T1000 (cell line): ENCODE measurements around the gene DLGAP4.
"Not testable (repeated sequence)": the region's sequence is repeated elsewhere in the genome, so short reads cannot be mapped to it uniquely, and the experiment has no call there.

Experiments used
- DNase-seq: peaks from one replicate; lab custom pipeline; 2025; ENCODE audit warnings: mixed read lengths; lab: John Stamatoyannopoulos, UW

DLGAP4 gene

GRCh38 chr20:36379914-36380313, 73.8 kb downstream of the DLGAP4 start:
- not testable (repeated sequence) for DNase-seq

DNA sequence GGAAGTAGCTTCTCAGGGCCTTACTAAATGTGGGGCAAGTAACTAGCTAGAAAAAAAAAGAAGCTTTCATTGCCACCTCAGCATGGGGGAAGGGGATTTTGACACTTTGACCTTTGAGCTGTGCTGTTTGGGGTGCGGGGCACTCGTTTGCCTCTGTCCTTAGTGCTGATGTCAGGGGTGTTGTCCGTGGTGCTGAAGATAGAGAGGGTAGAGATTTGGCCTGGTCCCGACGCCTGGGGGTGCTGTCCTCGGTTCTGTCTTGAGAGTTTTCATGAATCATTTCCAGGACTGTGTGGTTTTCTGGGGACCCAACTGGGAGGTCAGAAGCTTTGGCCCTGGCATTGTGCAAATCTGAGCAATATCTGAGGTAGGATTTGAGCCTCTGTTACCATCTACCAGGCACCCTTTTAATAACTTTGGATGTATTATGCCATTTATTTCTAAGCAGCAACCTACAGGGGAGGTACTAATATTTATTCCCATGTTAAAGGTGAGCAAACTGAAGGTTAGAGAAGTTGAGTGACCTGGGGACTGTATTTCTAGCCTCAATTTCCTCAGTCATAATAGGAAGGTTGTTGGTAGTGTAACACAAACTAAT, 78.0 kb downstream of the DLGAP4 start:
- DNase-seq = no peak

GRCh38 chr20:36385503-36385902, 79.4 kb downstream of the DLGAP4 start:
- DNase-seq = no peak

- no peak for DNase-seq
These were observed 80.1 kb downstream of the DLGAP4 start for GRCh38 chr20:36386236-36386635.

GRCh38 chr20:36390269-36390668, 84.1 kb downstream of the DLGAP4 start:
- no peak for DNase-seq

GRCh38 chr20:36390719-36391415, 84.7 kb downstream of the DLGAP4 start:
- no peak for DNase-seq

GRCh38 chr20:36391456-36391855, 85.3 kb downstream of the DLGAP4 start:
- DNase-seq = no peak

DNA sequence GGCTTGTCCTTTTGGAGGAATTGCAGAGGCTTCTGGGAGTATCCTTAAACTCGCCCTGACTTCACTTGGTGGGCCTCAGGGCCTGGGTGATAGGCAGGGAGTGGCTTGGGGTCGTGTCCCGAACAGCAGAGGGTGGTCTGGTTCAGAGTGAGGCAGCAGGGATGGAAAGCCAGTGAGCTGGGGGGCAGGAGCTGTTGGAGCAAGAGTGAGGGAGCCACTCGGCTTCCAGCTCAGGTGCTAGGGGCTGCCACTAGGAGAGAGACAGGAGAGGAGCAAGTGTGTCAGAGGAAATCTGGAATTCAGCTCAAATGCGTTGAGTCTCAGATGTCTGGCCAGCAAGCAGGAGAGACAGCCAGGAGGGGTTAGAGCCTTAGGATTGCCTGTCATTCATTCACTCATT, 85.8 kb downstream of the DLGAP4 start:
- no peak for DNase-seq

- DNase-seq = no peak
These were observed 86.8 kb downstream of the DLGAP4 start for GRCh38 chr20:36392989-36393388.

DNA sequence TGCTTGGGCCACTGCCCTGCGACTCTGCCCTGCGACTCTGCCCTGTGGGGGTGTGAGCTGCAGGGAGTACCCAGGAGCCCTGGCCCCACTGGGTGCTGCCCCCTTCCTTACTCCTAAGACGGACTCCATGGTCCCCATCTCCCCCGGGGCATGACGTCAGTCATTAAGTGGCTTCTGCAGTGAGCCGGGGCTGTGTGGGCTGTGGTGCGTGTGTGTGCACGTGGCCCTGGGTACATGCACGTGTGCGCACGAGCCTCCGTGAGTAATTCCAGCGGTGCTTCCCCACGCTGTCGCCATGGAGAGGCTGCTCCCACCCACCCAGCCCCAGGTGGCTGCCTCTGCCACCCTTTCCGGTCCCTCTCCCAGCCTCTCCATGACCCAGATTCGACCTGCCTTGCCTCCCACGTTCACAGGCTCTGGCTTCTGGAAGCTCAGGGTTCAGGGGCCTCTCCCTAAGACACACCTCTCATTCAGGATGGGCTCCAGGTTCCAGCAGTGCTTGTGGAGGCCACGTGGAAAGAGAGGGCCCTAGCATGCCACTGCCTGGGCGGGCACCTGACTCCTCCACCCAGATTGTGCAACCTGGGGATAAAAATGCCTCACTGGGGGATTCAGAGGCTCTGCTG, 88.3 kb downstream of the DLGAP4 start:
- no peak for DNase-seq

DNA sequence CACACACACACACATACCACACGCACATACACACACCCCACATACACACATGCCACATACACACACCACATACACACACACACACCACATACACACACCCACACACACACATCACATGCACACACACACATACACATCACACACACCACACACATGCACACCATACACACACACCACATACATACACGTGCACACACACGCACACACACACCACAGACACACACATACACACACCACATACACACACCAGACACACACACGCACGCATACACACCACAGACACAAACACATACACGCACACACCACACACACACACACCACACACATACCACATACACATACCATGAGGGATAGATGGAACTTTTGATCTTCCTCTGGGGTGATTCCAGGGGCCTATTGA, 90.2 kb downstream of the DLGAP4 start:
- no peak for DNase-seq

GRCh38 chr20:36396847-36397630, 90.9 kb downstream of the DLGAP4 start:
- no peak for DNase-seq

GRCh38 chr20:36398515-36398914, 92.4 kb downstream of the DLGAP4 start:
- DNase-seq = no peak

- no peak for DNase-seq
These were observed 93.2 kb downstream of the DLGAP4 start for GRCh38 chr20:36399147-36399968.

GRCh38 chr20:36399969-36400545, 93.9 kb downstream of the DLGAP4 start:
- no peak for DNase-seq

DNA sequence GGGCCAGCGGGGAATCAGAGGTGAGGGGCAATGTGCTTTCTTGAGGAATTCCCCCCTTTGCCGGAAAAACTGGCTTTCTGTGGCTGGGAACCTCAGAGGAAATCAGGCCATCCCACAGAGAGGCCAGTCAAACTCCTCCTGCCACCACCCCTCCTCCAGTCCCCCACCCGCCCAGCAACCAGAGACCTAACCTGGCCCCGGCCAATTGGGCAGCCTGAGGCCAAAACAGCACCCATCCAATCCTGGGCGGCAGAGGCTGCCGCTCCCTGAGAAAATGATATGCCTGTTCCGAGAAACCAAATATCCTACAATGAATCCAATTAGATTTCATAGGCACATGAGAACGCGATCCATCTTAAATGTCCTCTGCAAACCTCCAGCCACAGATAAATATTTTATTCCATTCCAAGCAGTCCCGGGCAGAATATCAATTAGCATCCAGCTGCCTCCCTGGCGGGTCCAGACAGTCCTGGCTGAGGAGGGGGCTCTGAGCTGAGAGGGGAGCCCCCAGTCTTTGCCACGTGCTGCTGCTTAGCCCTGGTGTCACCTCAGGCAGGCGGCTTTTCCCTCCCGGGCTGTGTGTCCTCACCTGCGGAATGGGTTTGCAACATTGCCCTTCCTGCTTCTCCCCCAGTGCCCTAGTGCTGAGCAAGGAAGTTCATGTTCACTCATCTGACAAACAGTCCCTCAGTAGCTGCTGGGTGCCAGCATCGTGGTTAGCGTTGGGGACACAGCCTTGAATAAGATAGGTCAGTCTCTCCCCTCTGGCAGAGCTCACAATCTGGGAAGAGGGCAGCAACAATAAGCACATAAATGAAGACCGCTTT, 95.0 kb downstream of the DLGAP4 start:
- DNase-seq = no peak

- DNase-seq = no peak
These were observed 96.6 kb downstream of the DLGAP4 start for GRCh38 chr20:36402708-36403107.

- no peak for DNase-seq
These were observed 98.4 kb downstream of the DLGAP4 start for GRCh38 chr20:36404435-36404978.

DNA sequence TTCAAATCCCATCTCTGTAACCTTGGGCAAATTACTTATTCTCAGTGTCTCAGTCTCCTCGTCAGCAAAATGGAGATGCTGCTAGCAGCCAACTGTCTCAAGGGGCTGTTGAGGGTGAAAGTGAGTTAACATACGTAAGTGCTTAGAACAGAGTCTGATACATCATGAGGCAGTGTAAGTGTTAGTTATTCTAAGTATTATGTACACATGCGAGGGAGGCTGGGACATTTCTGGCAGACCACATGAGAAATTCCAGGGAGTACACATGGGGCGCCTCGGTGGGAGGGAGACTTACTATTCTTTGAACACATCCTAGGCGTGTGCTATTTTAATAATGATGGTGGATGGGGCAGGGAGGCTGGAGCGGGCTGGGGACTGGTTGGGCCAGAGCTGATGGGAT, 99.1 kb downstream of the DLGAP4 start:
- no peak for DNase-seq

GRCh38 chr20:36407199-36407733, 101.1 kb downstream of the DLGAP4 start:
- no peak for DNase-seq
